Subcutaneous abdominal adipose tissue (tissue), 5 donors: ENCODE measurements around the gene KCNMA1.

Source experiments
- H3K27ac ChIP-seq: one replicate; pipeline ENCODE4 v1.7.0; 2013; ENCODE audit warnings: low read depth, mild to moderate bottlenecking, inconsistent platforms, low read length, moderate library complexity
- H3K27me3 ChIP-seq, 5 donors: one replicate each; pipeline ENCODE4 v1.7.0; 2013; ENCODE audit warnings: low read length in 5 of 5, inconsistent platforms in 1 of 5; ENCODE audit not compliant: control insufficient read depth in 5 of 5, insufficient read depth in 4 of 5
- H3K36me3 ChIP-seq, 5 donors: one replicate each; pipeline ENCODE4 v1.7.0; 2013; ENCODE audit warnings: low read length in 5 of 5; ENCODE audit not compliant: control insufficient read depth in 5 of 5, insufficient read depth in 5 of 5
- H3K4me1 ChIP-seq, 5 donors: one replicate each; pipeline ENCODE4 v1.7.0; 2013; ENCODE audit warnings: low read length in 5 of 5, mild to moderate bottlenecking in 3 of 5, moderate library complexity in 1 of 5; ENCODE audit not compliant: control insufficient read depth in 5 of 5, insufficient read depth in 5 of 5
- H3K4me3 ChIP-seq, 5 donors: one replicate each; pipeline ENCODE4 v1.7.0; 2013; ENCODE audit warnings: low read length in 5 of 5, low read depth in 1 of 5
- H3K9ac ChIP-seq, 5 donors: one replicate each; pipeline ENCODE4 v1.7.0; 2013; ENCODE audit warnings: low read length in 5 of 5, mild to moderate bottlenecking in 4 of 5, moderate library complexity in 3 of 5
- H3K9me3 ChIP-seq, 5 donors: one replicate each; pipeline ENCODE4 v1.7.0; 2013; ENCODE audit warnings: low read length in 5 of 5; ENCODE audit not compliant: control insufficient read depth in 5 of 5
- donor health status: healthy.
- donor health status: healthy.
- donor health status: healthy.
- donor health status: healthy.
- donor health status: healthy.

The KCNMA1 gene

GRCh38 chr10:77027141-77027540, 610.5 kb downstream of the KCNMA1 start:
- no peak overlapping the region for H3K9ac ChIP-seq
- H3K9me3 ChIP-seq, result no peaks in the 10 kb centered on the region
- no peak overlapping the region for H3K27ac ChIP-seq
- peaks cover 0 to 4% (median 0%) of the 10 kb centered on the region in 5 donors for H3K4me1 ChIP-seq
- no peak overlapping the region for H3K4me3 ChIP-seq
- H3K27me3 ChIP-seq, result peaks cover 0 to 6% (median 0%) of the 10 kb centered on the region in 5 donors
- no peaks in the 10 kb centered on the region for H3K36me3 ChIP-seq

GRCh38 chr10:77026148-77026547, 611.5 kb downstream of the KCNMA1 start:
- Histone ChIP-seq H3K36me3 (no peaks in the 10 kb centered on the region), H3K4me3 (no peak overlapping the region), H3K27ac (no peak overlapping the region), H3K27me3 (peaks cover 0 to 6% (median 0%) of the 10 kb centered on the region in 5 donors), H3K9me3 (no peaks in the 10 kb centered on the region), H3K4me1 (peaks cover 0 to 4% (median 0%) of the 10 kb centered on the region in 5 donors), H3K9ac (no peak overlapping the region)

- no peak overlapping the region for H3K4me3 ChIP-seq
- H3K4me1 ChIP-seq, result peaks cover 0 to 4% (median 0%) of the 10 kb centered on the region in 5 donors
- no peaks in the 10 kb centered on the region for H3K9me3 ChIP-seq
- H3K9ac ChIP-seq, result no peak overlapping the region
- no peak overlapping the region for H3K27ac ChIP-seq
- no peaks in the 10 kb centered on the region for H3K36me3 ChIP-seq
- H3K27me3 ChIP-seq, result peaks cover 0 to under 1% (median 0%) of the 10 kb centered on the region in 5 donors
These were observed 613.1 kb downstream of the KCNMA1 start for GRCh38 chr10:77024461-77024860.

GRCh38 chr10:77023396-77023795, 614.2 kb downstream of the KCNMA1 start:
- H3K36me3 ChIP-seq, result no peaks in the 10 kb centered on the region
- no peaks in the 10 kb centered on the region for H3K9me3 ChIP-seq
- no peak overlapping the region for H3K27ac ChIP-seq
- H3K4me1 ChIP-seq, result peaks cover 0 to 4% (median 0%) of the 10 kb centered on the region in 5 donors
- H3K27me3 ChIP-seq, result no peaks in the 10 kb centered on the region
- no peak overlapping the region for H3K4me3 ChIP-seq
- no peak overlapping the region for H3K9ac ChIP-seq

- Histone ChIP-seq H3K27ac (no peak overlapping the region), H3K4me1 (peaks cover 0 to 4% (median 0%) of the 10 kb centered on the region in 5 donors), H3K9ac (no peak overlapping the region), H3K9me3 (no peaks in the 10 kb centered on the region), H3K4me3 (no peak overlapping the region), H3K36me3 (no peaks in the 10 kb centered on the region), H3K27me3 (no peaks in the 10 kb centered on the region)
These were observed 614.9 kb downstream of the KCNMA1 start for GRCh38 chr10:77022671-77023070.

- Histone ChIP-seq H3K9me3 (no peaks in the 10 kb centered on the region), H3K27ac (no peak overlapping the region), H3K36me3 (no peaks in the 10 kb centered on the region), H3K9ac (no peak overlapping the region), H3K4me1 (peaks cover 0 to 4% (median 0%) of the 10 kb centered on the region in 5 donors), H3K4me3 (no peak overlapping the region), H3K27me3 (no peaks in the 10 kb centered on the region)
These were observed 615.6 kb downstream of the KCNMA1 start for GRCh38 chr10:77021966-77022490.

GRCh38 chr10:77020426-77021040, 617.1 kb downstream of the KCNMA1 start:
- H3K9me3 ChIP-seq, result no peaks in the 10 kb centered on the region
- no peak overlapping the region for H3K27ac ChIP-seq
- H3K27me3 ChIP-seq, result no peaks in the 10 kb centered on the region
- no peak overlapping the region for H3K9ac ChIP-seq
- H3K36me3 ChIP-seq, result no peaks in the 10 kb centered on the region
- H3K4me1 ChIP-seq, result peaks cover 0 to 4% (median 0%) of the 10 kb centered on the region in 5 donors
- H3K4me3 ChIP-seq, result no peak overlapping the region

- Histone ChIP-seq H3K27me3 (no peaks in the 10 kb centered on the region), H3K4me3 (no peak overlapping the region), H3K9me3 (no peaks in the 10 kb centered on the region), H3K27ac (no peak overlapping the region), H3K9ac (no peak overlapping the region), H3K4me1 (peaks cover 4 to 18% (median 14%) of the 10 kb centered on the region in 5 donors), H3K36me3 (no peaks in the 10 kb centered on the region)
These were observed 620.8 kb downstream of the KCNMA1 start for GRCh38 chr10:77016855-77017254.

- Histone ChIP-seq H3K27ac (no peak overlapping the region), H3K9me3 (no peaks in the 10 kb centered on the region), H3K36me3 (no peaks in the 10 kb centered on the region)
These were observed 621.3 kb downstream of the KCNMA1 start for GRCh38 chr10:77016278-77016815.

GRCh38 chr10:77015360-77015759, 622.2 kb downstream of the KCNMA1 start:
- no peak overlapping the region for H3K27ac ChIP-seq
- no peak overlapping the region for H3K4me3 ChIP-seq

More at GRCh38 chr10:77016278-77016815, 621.3 kb downstream of the KCNMA1 start:
- Histone ChIP-seq H3K9ac (no peak overlapping the region), H3K27me3 (no peaks in the 10 kb centered on the region), H3K4me3 (no peak overlapping the region), H3K4me1 (peaks cover 4 to 24% (median 17%) of the 10 kb centered on the region in 5 donors)

More at GRCh38 chr10:77015360-77015759, 622.2 kb downstream of the KCNMA1 start:
- Histone ChIP-seq H3K9ac (no peak overlapping the region), H3K9me3 (no peaks in the 10 kb centered on the region), H3K27me3 (no peaks in the 10 kb centered on the region), H3K4me1 (peaks cover 4 to 25% (median 20%) of the 10 kb centered on the region in 5 donors), H3K36me3 (no peaks in the 10 kb centered on the region)
